HG02571 (cell line): ENCODE results near the gene NUDT1.

Experiments used
- ATAC-seq: cut with Tn5 transposase; IDR thresholded peaks from one replicate; pipeline ENCODE4 v1.9.1; 2021; ENCODE audit warnings: mild to moderate bottlenecking, moderate library complexity; ENCODE audit not compliant: unreplicated experiment

NUDT1 gene

DNA sequence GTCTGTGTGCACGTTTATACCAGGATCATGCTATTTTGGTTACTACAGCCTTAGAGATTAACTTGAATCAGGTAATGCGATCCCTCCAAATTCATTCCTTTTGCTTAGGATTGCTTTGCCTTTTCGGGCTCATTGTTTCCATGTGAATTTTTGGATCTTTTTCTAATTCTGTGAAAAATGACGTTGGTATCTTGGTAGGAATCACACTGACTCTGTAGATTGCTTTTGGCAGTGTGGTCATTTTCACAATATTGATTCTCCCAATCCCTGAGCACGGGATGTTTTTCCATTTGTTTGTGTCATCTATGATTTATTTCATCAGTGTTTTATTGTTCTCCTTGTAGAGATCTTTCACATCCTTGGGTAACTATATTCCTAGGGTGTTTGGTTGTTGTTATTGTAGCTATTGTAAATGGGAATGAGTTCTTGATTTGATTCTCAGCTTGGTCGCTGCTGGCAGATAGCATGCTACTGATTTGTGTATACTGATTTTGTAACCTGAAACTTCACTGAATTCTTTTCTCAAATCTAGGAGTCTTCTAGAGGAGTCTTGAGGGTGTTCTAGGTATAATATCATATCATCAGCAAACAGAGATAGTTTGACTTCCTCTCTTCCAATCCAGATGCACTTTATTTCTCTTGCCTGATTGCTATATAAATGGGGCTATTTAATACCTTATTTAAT lies 54.1 kb downstream of the NUDT1 start:
- no peak for ATAC-seq

DNA sequence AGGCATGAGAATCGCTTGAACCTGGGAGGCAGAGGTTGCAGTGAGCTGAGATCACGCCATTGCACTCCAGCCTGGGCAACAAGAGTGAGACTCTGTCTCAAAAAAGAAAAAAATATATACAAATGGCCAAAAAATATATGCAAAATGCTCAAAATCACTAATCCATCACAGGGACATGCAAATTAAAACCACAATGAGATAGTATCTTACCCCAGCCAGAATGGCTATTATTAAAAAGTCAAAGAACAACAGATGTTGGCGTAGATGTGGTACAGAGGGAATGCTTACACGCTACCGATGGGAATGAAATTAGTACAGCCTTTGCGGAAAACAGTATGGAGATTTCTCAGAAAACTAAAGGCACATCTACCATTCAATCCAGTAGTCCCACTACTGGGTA lies 54.8 kb downstream of the NUDT1 start:
- ATAC-seq = no peak

GRCh38 chr7:2299131-2299829 lies 57.3 kb downstream of the NUDT1 start:
- no peak for ATAC-seq

DNA sequence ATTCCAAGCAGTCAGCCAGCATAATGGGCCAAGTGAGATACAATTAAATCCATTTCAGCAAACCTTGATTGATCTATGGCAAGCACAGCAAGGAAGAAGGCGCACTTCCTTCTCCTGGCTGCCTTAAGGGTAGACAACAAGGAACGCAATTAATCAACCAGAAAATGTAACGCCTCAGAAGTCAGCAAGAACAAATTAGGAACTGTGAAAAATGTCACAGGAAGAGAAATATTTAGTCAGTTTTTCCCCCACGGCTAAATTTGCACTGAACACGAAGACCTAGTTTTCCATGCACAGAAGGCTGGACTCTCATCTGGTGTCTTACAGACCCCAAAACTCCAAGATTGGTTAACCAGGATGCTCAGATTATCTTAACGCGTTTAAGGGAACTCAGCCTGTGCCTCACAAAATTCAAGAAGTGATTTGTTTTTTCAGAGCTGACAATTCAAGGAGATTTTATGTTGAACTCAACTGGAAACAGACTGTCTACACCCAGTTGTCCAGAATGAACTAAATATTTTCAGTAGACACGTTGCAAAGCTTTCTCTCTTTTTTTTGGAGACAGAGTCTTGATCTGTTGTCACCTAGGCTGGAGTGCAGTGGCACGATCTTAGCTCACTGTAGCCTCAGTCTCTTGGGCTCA lies 58.0 kb downstream of the NUDT1 start:
- ATAC-seq = no peak
